ENCODE measurements around the gene NAV1. TPM values are rescaled to one million over a fixed set of nuclear protein-coding genes. Genes with fewer than 3 reads are reported as not detected.
A peak's percentile ranks its signal among the peaks of the same experiment; 100 is the strongest.

The NAV1 gene
- total RNA-seq, 1 donor from 2014 or later: 101 TPM

DNA sequence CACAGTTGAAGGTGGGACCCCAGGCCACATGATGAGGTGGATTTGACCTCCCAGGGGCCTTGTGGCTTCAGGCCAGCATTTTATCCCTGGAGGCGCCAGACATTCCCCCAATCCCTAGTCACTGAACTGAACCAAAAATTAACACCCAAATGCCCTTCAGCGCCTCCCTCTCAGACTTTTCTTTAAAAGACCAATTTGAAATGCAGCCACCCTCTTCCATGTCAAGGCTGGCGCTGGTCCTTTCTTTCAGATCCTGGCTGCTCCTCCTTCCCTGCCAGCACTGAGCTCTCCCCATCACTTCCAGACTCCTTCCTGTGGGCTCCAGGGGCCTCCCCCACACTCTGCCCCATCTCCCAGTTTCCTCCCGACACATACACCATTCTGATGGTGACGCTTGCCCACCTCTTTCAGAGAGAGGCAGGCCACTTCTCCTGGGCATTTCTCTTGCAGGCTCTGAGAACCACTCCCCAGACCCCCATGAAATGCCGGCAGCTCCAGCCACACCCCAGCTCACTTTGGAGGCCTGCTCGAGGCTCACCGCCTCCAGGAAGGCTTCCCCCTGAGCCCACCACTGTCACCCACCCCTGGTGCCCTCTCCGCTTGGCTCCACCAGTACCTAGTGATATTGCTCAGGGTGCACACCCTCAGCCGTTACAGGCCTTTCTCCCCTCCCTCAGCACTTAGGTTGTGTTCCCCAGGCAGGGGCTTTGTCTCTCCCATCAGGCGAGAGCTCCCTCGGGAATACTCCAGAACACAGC lies 27.0 kb downstream of the NAV1 start:
- Mint-ChIP-seq H3K36me3 (ENCODE audit: low read depth, unreplicated experiment) (peaks cover 6% of the 10 kb centered on the region), H3K4me3 (ENCODE audit: unreplicated experiment) (no peak overlapping the region), H3K9me3 (ENCODE audit: unreplicated experiment) (no peaks in the 10 kb centered on the region), H3K27ac (ENCODE audit: unreplicated experiment) (no peak overlapping the region), H3K4me1 (ENCODE audit: unreplicated experiment) (peaks cover 64% of the 10 kb centered on the region), H3K27me3 (ENCODE audit: unreplicated experiment) (peaks cover 2% of the 10 kb centered on the region)
- no peak for DNase-seq (ENCODE audit: low spot score)
- no peak for TF ChIP-seq CTCF (IDR thresholded peaks at IDR 0.05; ENCODE audit: unreplicated experiment)

GRCh38 chr1:201566529-201566823 lies 27.5 kb downstream of the NAV1 start:
- DNase-seq (ENCODE audit: low spot score): no peak
- no peak overlapping the region for H3K4me3 Mint-ChIP-seq (ENCODE audit: unreplicated experiment)
- H3K27ac Mint-ChIP-seq (ENCODE audit: unreplicated experiment): no peak overlapping the region
- peaks cover 60% of the 10 kb centered on the region for H3K4me1 Mint-ChIP-seq (ENCODE audit: unreplicated experiment)
- H3K27me3 Mint-ChIP-seq (ENCODE audit: unreplicated experiment): peaks cover 2% of the 10 kb centered on the region
- H3K36me3 Mint-ChIP-seq (ENCODE audit: low read depth, unreplicated experiment): peaks cover 6% of the 10 kb centered on the region
- no peaks in the 10 kb centered on the region for H3K9me3 Mint-ChIP-seq (ENCODE audit: unreplicated experiment)
- no peak for TF ChIP-seq CTCF (IDR thresholded peaks at IDR 0.05; ENCODE audit: unreplicated experiment)

GRCh38 chr1:201566933-201567801 lies 28.2 kb downstream of the NAV1 start:
- no peak for TF ChIP-seq CTCF (IDR thresholded peaks at IDR 0.05; ENCODE audit: unreplicated experiment)
- DNase-seq (ENCODE audit: low spot score): no peak
- peaks cover 2% of the 10 kb centered on the region for H3K27me3 Mint-ChIP-seq (ENCODE audit: unreplicated experiment)
- peaks cover 57% of the 10 kb centered on the region for H3K4me1 Mint-ChIP-seq (ENCODE audit: unreplicated experiment)
- H3K4me3 Mint-ChIP-seq (ENCODE audit: unreplicated experiment): no peak overlapping the region
- H3K27ac Mint-ChIP-seq (ENCODE audit: unreplicated experiment): peak overlapping the region; percentile 36
- peaks cover 6% of the 10 kb centered on the region for H3K36me3 Mint-ChIP-seq (ENCODE audit: low read depth, unreplicated experiment)
- no peaks in the 10 kb centered on the region for H3K9me3 Mint-ChIP-seq (ENCODE audit: unreplicated experiment)

GRCh38 chr1:201568265-201568664 lies 29.3 kb downstream of the NAV1 start:
- Mint-ChIP-seq H3K27me3 (ENCODE audit: unreplicated experiment) (peaks cover 5% of the 10 kb centered on the region), H3K27ac (ENCODE audit: unreplicated experiment) (no peak overlapping the region), H3K4me3 (ENCODE audit: unreplicated experiment) (peak overlapping the region; percentile 47), H3K9me3 (ENCODE audit: unreplicated experiment) (no peaks in the 10 kb centered on the region), H3K36me3 (ENCODE audit: low read depth, unreplicated experiment) (peaks cover 5% of the 10 kb centered on the region), H3K4me1 (ENCODE audit: unreplicated experiment) (peaks cover 57% of the 10 kb centered on the region)
- TF ChIP-seq CTCF (IDR thresholded peaks at IDR 0.05; ENCODE audit: unreplicated experiment): no peak
- no peak for DNase-seq (ENCODE audit: low spot score)

DNA sequence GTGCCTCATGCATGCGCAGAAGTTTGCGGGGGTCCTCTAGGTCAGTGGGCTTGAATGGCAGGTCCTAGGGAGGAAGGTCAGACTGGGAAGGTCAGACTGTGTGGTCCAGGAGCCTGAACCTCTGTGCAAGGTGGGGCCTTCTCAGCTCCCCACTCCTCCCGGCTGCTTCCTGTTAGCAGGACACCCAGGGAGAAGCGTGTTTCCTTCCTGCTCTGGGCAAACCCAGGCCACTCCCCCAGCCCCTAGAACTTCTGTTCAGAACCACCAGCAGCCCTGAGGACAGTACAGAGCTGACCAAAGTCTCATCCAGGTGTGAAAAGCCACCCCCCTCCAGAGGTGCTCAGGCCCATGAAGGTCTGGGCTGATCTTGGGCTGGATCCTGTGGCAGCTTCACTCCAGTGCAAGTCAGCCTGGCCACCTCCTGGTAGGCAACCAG lies 29.9 kb downstream of the NAV1 start:
- peak overlapping the region; percentile 36 for H3K27ac Mint-ChIP-seq (ENCODE audit: unreplicated experiment)
- no peaks in the 10 kb centered on the region for H3K9me3 Mint-ChIP-seq (ENCODE audit: unreplicated experiment)
- H3K4me1 Mint-ChIP-seq (ENCODE audit: unreplicated experiment): peaks cover 60% of the 10 kb centered on the region
- no peak for DNase-seq (ENCODE audit: low spot score)
- H3K27me3 Mint-ChIP-seq (ENCODE audit: unreplicated experiment): peaks cover 5% of the 10 kb centered on the region
- TF ChIP-seq CTCF (IDR thresholded peaks at IDR 0.05; ENCODE audit: unreplicated experiment): no peak
- peaks cover 4% of the 10 kb centered on the region for H3K36me3 Mint-ChIP-seq (ENCODE audit: low read depth, unreplicated experiment)
- no peak overlapping the region for H3K4me3 Mint-ChIP-seq (ENCODE audit: unreplicated experiment)
